Nephron (organoid): ENCODE measurements around the gene TRAFD1.

Source experiments
- H3K27ac Mint-ChIP-seq, 3 experiments: 2 replicates each; pipeline ENCODE4 v1.8.0; 2020; ENCODE audit warnings: mixed read lengths in 3 of 3, mild to moderate bottlenecking in 2 of 3, moderate library complexity in 1 of 3
- H3K27me3 Mint-ChIP-seq: 2 replicates; pipeline ENCODE4 v1.8.0; 2021; ENCODE audit warnings: low read depth, mild to moderate bottlenecking, moderate library complexity, mixed read lengths
- H3K36me3 Mint-ChIP-seq: 2 replicates; pipeline ENCODE4 v1.8.0; 2020; ENCODE audit warnings: low read depth, mixed read lengths
- H3K4me1 Mint-ChIP-seq: 2 replicates; pipeline ENCODE4 v1.8.0; 2020; ENCODE audit warnings: mixed read lengths
- H3K4me3 Mint-ChIP-seq, 3 experiments: 2 replicates each; pipeline ENCODE4 v1.8.0; 2020; ENCODE audit warnings: mild to moderate bottlenecking in 3 of 3, mixed read lengths in 3 of 3, moderate library complexity in 2 of 3
- H3K9me3 Mint-ChIP-seq: 2 replicates; pipeline ENCODE4 v1.8.0; 2020; ENCODE audit warnings: mixed read lengths
- TF ChIP-seq, protein P1 (sequence below), 3 experiments: fragments of 200-600 bp; sonication (generic); IDR thresholded peaks; one replicate each; pipeline ENCODE4 v1.5.0; 2021; ENCODE audit warnings: antibody characterized with exemption in 3 of 3; ENCODE audit not compliant: unreplicated experiment in 3 of 3

The TRAFD1 gene

DNA sequence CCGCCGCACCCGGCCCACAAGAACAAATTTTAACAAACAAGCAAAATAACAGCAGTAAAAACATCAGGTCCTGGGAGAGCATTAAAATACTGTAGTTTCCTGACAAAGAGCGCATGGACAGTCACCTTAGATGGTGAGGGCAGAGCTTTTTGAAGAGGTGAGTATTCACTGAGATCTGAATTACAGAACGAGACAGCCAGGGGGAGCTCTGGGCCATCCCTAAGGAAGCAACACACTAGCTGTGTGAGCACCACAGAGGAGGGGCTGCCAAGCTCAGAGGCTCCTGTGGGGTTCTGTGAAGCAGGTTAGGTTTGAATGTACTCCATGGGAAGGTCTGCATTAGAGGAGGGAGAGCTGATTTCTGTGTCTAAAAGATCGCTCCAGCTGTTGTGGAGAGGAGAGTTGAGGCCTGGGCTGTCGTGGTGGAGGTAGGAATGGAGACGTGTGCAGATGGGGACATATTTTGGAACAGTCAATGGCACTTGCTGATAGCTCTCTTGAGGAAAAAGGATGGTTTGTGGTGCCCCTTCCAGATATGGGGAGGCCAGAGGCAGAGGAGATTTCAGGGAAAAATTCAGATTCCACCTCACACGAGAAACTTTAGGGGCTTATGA is 72.9 kb downstream of the TRAFD1 start:
- Mint-ChIP-seq H3K27ac (no peak overlapping the region), H3K4me3 (no peak overlapping the region), H3K27me3 (no peaks in the 10 kb centered on the region), H3K9me3 (no peaks in the 10 kb centered on the region), H3K4me1 (no peaks in the 10 kb centered on the region), H3K36me3 (peaks cover 43% of the 10 kb centered on the region)
- TF ChIP-seq, protein P1, sequence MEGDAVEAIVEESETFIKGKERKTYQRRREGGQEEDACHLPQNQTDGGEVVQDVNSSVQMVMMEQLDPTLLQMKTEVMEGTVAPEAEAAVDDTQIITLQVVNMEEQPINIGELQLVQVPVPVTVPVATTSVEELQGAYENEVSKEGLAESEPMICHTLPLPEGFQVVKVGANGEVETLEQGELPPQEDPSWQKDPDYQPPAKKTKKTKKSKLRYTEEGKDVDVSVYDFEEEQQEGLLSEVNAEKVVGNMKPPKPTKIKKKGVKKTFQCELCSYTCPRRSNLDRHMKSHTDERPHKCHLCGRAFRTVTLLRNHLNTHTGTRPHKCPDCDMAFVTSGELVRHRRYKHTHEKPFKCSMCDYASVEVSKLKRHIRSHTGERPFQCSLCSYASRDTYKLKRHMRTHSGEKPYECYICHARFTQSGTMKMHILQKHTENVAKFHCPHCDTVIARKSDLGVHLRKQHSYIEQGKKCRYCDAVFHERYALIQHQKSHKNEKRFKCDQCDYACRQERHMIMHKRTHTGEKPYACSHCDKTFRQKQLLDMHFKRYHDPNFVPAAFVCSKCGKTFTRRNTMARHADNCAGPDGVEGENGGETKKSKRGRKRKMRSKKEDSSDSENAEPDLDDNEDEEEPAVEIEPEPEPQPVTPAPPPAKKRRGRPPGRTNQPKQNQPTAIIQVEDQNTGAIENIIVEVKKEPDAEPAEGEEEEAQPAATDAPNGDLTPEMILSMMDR (IDR thresholded peaks at IDR 0.05; ENCODE audit: unreplicated experiment in 3 of 3): peak; percentile 54 to 63 (median 55)

GRCh38 chr12:112199136-112199535 is 73.8 kb downstream of the TRAFD1 start:
- Mint-ChIP-seq H3K27ac (no peak overlapping the region), H3K4me3 (no peak overlapping the region), H3K36me3 (peaks cover 44% of the 10 kb centered on the region), H3K27me3 (no peaks in the 10 kb centered on the region), H3K9me3 (no peaks in the 10 kb centered on the region), H3K4me1 (no peaks in the 10 kb centered on the region)
- TF ChIP-seq, protein P1 (IDR thresholded peaks at IDR 0.05; ENCODE audit: unreplicated experiment in 3 of 3): no peak
